NB4 (cell line): Measurements from ENCODE around the gene GPX2.

Source experiments
- DNase-seq: peaks from one replicate; pipeline ENCODE4 v3.0.0; 2010; ENCODE audit warnings: low read depth
- H3K4me3 ChIP-seq: one replicate; pipeline ENCODE4 v1.5.1; 2011; ENCODE audit warnings: mild to moderate bottlenecking, low read depth, low read length, moderate library complexity
- CTCF ChIP-seq: IDR thresholded peaks from one replicate; pipeline ENCODE4 v1.5.1; 2012; ENCODE audit warnings: low read depth, low read length
- MAX ChIP-seq: IDR thresholded peaks from 2 replicates; pipeline ENCODE4 v1.6.1; 2011; ENCODE audit warnings: low read depth, low read length
- MYC ChIP-seq: IDR thresholded peaks from 2 replicates; pipeline ENCODE4 v1.6.1; 2011; ENCODE audit warnings: low read depth, low read length
- POLR2A ChIP-seq: IDR thresholded peaks from 2 replicates; pipeline ENCODE4 v1.6.1; 2011; ENCODE audit warnings: mild to moderate bottlenecking; ENCODE audit not compliant: insufficient read length; ENCODE audit errors: extremely low read depth

The GPX2 gene

GRCh38 chr14:64971491-64971942, 29.0 kb upstream of the GPX2 start:
- no peak for DNase-seq
- peak overlapping the region; percentile 40 for H3K4me3 ChIP-seq

GRCh38 chr14:64970776-64971477, 28.4 kb upstream of the GPX2 start:
- DNase-seq, result no peak
- H3K4me3 ChIP-seq, result no peak overlapping the region
- TF ChIP-seq MYC (no peak), MAX (no peak), CTCF (no peak), POLR2A (no peak)

More at GRCh38 chr14:64971491-64971942, 29.0 kb upstream of the GPX2 start:
- TF ChIP-seq POLR2A (no peak), CTCF (no peak), MYC (no peak), MAX (no peak)

- DNase-seq, result no peak
- no peak overlapping the region for H3K4me3 ChIP-seq
- TF ChIP-seq POLR2A, result no peak
- TF ChIP-seq MYC, result no peak
- no peak for TF ChIP-seq MAX
- TF ChIP-seq CTCF, result no peak
Observed at GRCh38 chr14:64970041-64970440, 27.5 kb upstream of the GPX2 start.

GRCh38 chr14:64968651-64969050, 26.1 kb upstream of the GPX2 start:
- DNase-seq, result peak; percentile 57
- H3K4me3 ChIP-seq, result no peak overlapping the region
- TF ChIP-seq MAX (peak; percentile 28; the same call in 1 of the 2 replicates), CTCF (no peak), POLR2A (no peak)

GRCh38 chr14:64968167-64968566, 25.6 kb upstream of the GPX2 start:
- TF ChIP-seq MYC (no peak), CTCF (no peak), POLR2A (no peak), MAX (no peak)
- DNase-seq, result no peak
- no peak overlapping the region for H3K4me3 ChIP-seq

- DNase-seq, result no peak
Observed at GRCh38 chr14:64966976-64967375, 24.4 kb upstream of the GPX2 start.

More at GRCh38 chr14:64966976-64967375, 24.4 kb upstream of the GPX2 start:
- H3K4me3 ChIP-seq, result no peak overlapping the region
- no peak for TF ChIP-seq POLR2A
- no peak for TF ChIP-seq MAX
- TF ChIP-seq MYC, result no peak
- no peak for TF ChIP-seq CTCF
